Common myeloid progenitor, CD34-positive (primary cell): ENCODE measurements around the gene RPRD1B.

Source experiments
- CTCF ChIA-PET: fragments of 350-600 bp; sonication (Branson Sonifier 250); formaldehyde crosslinking; loops from one replicate; lab custom pipeline; 2021; ENCODE audit warnings: antibody characterized with exemption; lab: Charles Lee
- POLR2A ChIA-PET: fragments of 350-600 bp; sonication (Branson Sonifier 250); formaldehyde crosslinking; loops from one replicate; lab custom pipeline; 2021; ENCODE audit warnings: antibody characterized with exemption; lab: Charles Lee
- DNase-seq, 3 donors: peaks; one replicate each; pipeline versions ENCODE4 v3.0.0 to v3.0.0-alpha.2; 2013
- H3K27ac ChIP-seq, 2 experiments: 1 replicate in 1 of 2; 2 replicates in 1 of 2; pipeline ENCODE4 v1.7.0; 2013; ENCODE audit warnings: inconsistent platforms in 2 of 2, low read length in 2 of 2, mild to moderate bottlenecking in 2 of 2, low read depth in 1 of 2, moderate library complexity in 1 of 2; ENCODE audit not compliant: severe bottlenecking in 2 of 2, insufficient read depth in 1 of 2, poor library complexity in 1 of 2
- H3K27me3 ChIP-seq, 5 experiments: replicated peaks in 2 of 5; 1 replicate in 3 of 5; 2 replicates in 2 of 5; pipeline versions ENCODE4 v1.6.1 to v1.7.0; 2013; ENCODE audit warnings: low read length in 4 of 5, mild to moderate bottlenecking in 2 of 5, moderate library complexity in 2 of 5, inconsistent platforms in 1 of 5; ENCODE audit not compliant: insufficient read depth in 5 of 5, control insufficient read depth in 4 of 5
- H3K36me3 ChIP-seq, 4 experiments: 1 replicate in 2 of 4; 2 replicates in 2 of 4; pipeline versions ENCODE4 v1.6.1 to v1.7.0; 2013; ENCODE audit warnings: low read length in 3 of 4, control low read depth in 1 of 4, mild to moderate bottlenecking in 1 of 4; ENCODE audit not compliant: control insufficient read depth in 4 of 4, insufficient read depth in 4 of 4
- H3K4me1 ChIP-seq, 4 experiments: 1 replicate in 3 of 4; 2 replicates in 1 of 4; pipeline versions ENCODE4 v1.6.1 to v1.7.1; 2013; ENCODE audit warnings: low read length in 3 of 4, mild to moderate bottlenecking in 3 of 4, control low read depth in 1 of 4, inconsistent platforms in 1 of 4, moderate library complexity in 1 of 4; ENCODE audit not compliant: control insufficient read depth in 4 of 4, insufficient read depth in 4 of 4; ENCODE audit errors: control extremely low read depth in 1 of 4
- H3K4me3 ChIP-seq, 7 experiments: 1 replicate in 4 of 7; 2 replicates in 3 of 7; pipeline versions ENCODE4 v1.5.1 to v1.7.0; 2013; ENCODE audit warnings: mild to moderate bottlenecking in 7 of 7, low read length in 6 of 7, moderate library complexity in 6 of 7, inconsistent platforms in 2 of 7, low read depth in 2 of 7, control low read depth in 1 of 7; ENCODE audit not compliant: insufficient read depth in 4 of 7, control insufficient read depth in 1 of 7; ENCODE audit errors: extremely low read depth in 1 of 7
- H3K9me3 ChIP-seq, 5 experiments: 1 replicate in 4 of 5; 2 replicates in 1 of 5; pipeline versions ENCODE4 v1.6.1 to v1.7.1; 2013; ENCODE audit warnings: low read length in 4 of 5, mild to moderate bottlenecking in 2 of 5, inconsistent platforms in 1 of 5, low read depth in 1 of 5, moderate library complexity in 1 of 5; ENCODE audit not compliant: control insufficient read depth in 4 of 5, insufficient read depth in 2 of 5; ENCODE audit errors: control extremely low read depth in 1 of 5
- WGBS: methylation state at CpG from one replicate; pipeline ENCODE4 v1.1.5; 2013; ENCODE audit not compliant: insufficient coverage; 5-methylcytosine and 5-hydroxymethylcytosine counted together

RPRD1B gene

GRCh38 chr20:38049800-38050199 lies 16.3 kb downstream of the RPRD1B start:
- no peak overlapping the region for H3K4me3 ChIP-seq
- H3K27me3 ChIP-seq: no peaks in the 10 kb centered on the region
- no peak overlapping the region for H3K27ac ChIP-seq
- ChIA-PET CTCF (interaction anchor here (1.2 to 15.5 kb wide), 4 partner anchors 9 to 173 kb away, joined by 3 to 141 read pairs (median 4); no protein-coding TSS in a partner anchor), POLR2A (no interaction called here)
- DNase-seq: no peak
- 93% methylated on average over 3 of the region's 3 CpGs for WGBS
- H3K9me3 ChIP-seq: no peaks in the 10 kb centered on the region
- H3K4me1 ChIP-seq: peaks cover 0 to 3% (median 0%) of the 10 kb centered on the region in 4 experiments
- H3K36me3 ChIP-seq: peaks cover 7 to 50% (median 30%) of the 10 kb centered on the region in 4 experiments

DNA sequence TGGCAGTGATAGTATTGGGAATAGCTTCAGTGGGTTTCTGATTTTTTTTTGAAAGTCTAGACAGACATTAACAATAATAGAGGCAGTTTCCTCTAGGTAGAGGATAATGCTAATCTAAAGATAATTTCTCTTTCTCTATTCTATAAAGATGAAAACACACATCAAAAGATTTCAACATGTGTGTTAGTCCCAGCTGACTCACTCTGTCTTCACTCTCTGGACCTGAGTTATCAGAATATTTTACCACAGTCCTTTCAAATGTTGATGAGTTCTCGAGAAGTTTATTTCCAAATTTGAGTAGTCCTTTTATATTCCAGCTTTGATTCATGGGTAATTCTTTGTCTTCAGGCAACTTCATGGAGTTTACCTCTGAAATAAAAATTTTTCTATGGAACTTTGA lies 17.1 kb downstream of the RPRD1B start:
- no peak overlapping the region for H3K27ac ChIP-seq
- CTCF ChIA-PET: interaction anchor here (1.2 to 15.5 kb wide), 5 partner anchors 10 to 173 kb away, joined by 3 to 141 read pairs (median 4); no protein-coding TSS in a partner anchor
- peaks cover 8 to 45% (median 32%) of the 10 kb centered on the region in 4 experiments for H3K36me3 ChIP-seq
- POLR2A ChIA-PET: no interaction called here
- peaks cover 0 to 3% (median 0%) of the 10 kb centered on the region in 4 experiments for H3K4me1 ChIP-seq
- H3K27me3 ChIP-seq: no peaks in the 10 kb centered on the region
- no peak for DNase-seq
- 80% methylated on average over 1 of the region's 1 CpG for WGBS
- no peaks in the 10 kb centered on the region for H3K9me3 ChIP-seq
- no peak overlapping the region for H3K4me3 ChIP-seq

DNA sequence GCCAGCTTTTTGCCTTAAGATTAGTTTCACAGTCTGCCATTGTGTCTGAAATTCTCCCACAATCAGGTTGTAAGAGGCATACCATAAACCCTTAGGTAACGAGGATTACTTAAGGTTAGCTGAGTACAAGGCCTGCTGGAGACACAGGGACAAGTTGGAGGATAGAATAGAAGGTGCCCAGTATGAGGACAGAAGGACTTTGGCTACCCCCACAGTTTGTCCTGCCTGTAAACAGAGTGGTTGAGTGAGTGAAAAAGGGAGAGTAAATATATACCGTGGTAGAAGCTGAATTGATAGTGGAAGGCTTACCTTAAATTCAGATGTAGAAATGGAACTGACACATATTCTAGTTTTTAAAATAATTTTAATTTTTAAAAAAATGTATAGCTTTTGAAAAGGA lies 19.3 kb downstream of the RPRD1B start:
- Histone ChIP-seq H3K4me1 (peaks cover 0 to 4% (median 0%) of the 10 kb centered on the region in 4 experiments), H3K36me3 (peaks cover 11 to 51% (median 32%) of the 10 kb centered on the region in 4 experiments), H3K27me3 (no peaks in the 10 kb centered on the region), H3K4me3 (no peak overlapping the region), H3K9me3 (no peaks in the 10 kb centered on the region), H3K27ac (no peak overlapping the region)
- POLR2A ChIA-PET: interaction anchor here (0.5 kb wide), 1 partner anchor 385 kb away, joined by 4 read pairs; no protein-coding TSS in a partner anchor
- no peak for DNase-seq
- CTCF ChIA-PET: interaction anchor here (1.1 to 15.5 kb wide), 8 partner anchors 9 to 170 kb away, joined by 3 to 141 read pairs (median 5); partner anchors contain the start of genes RPRD1B and TTI1
- WGBS: no CpG with 5 or more reads among the region's 2 CpGs

DNA sequence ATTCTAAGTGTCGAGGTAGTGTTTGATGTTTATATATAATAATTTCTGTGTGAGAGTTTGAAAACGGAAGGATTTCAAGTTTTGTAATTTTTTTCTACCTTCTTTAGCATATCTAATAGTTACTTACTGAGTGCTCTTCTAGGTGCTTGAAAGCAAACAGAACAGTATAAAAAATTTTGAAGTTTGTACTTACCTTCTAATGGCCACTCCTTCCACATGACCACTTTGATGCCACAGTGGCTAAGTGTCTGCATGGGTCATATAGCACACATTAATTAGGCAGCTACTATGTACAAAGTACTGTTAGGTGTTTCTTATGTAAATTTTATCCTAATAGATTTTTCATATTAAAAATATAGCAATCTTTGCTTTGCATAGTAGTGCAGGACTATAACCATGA lies 21.1 kb downstream of the RPRD1B start:
- WGBS: no CpG with 5 or more reads among the region's 2 CpGs
- Histone ChIP-seq H3K27me3 (no peaks in the 10 kb centered on the region), H3K27ac (no peak overlapping the region), H3K9me3 (no peaks in the 10 kb centered on the region), H3K4me1 (peaks cover 0 to 4% (median 0%) of the 10 kb centered on the region in 4 experiments), H3K4me3 (no peak overlapping the region), H3K36me3 (peaks cover 13 to 58% (median 33%) of the 10 kb centered on the region in 4 experiments)
- ChIA-PET POLR2A (interaction anchor here (0.7 kb wide), 1 partner anchor 755 kb away, joined by 4 read pairs; no protein-coding TSS in a partner anchor), CTCF (interaction anchor here (1.2 to 15.5 kb wide), 4 partner anchors 11 to 169 kb away, joined by 3 to 141 read pairs (median 16); no protein-coding TSS in a partner anchor)
- no peak for DNase-seq

- peaks cover 8 to 59% (median 34%) of the 10 kb centered on the region in 4 experiments for H3K36me3 ChIP-seq
- H3K27me3 ChIP-seq: no peaks in the 10 kb centered on the region
- H3K27ac ChIP-seq: no peak overlapping the region
- H3K4me3 ChIP-seq: no peak overlapping the region
- peaks cover 0 to 2% (median 0%) of the 10 kb centered on the region in 4 experiments for H3K4me1 ChIP-seq
- ChIA-PET POLR2A (interaction anchor here (0.7 kb wide), 1 partner anchor 754 kb away, joined by 4 read pairs; no protein-coding TSS in a partner anchor), CTCF (interaction anchor here (0.6 to 15.5 kb wide), 4 partner anchors 12 to 168 kb away, joined by 3 to 141 read pairs (median 16); no protein-coding TSS in a partner anchor)
- no peak for DNase-seq
- no peaks in the 10 kb centered on the region for H3K9me3 ChIP-seq
- 67% methylated on average over 4 of the region's 4 CpGs for WGBS
These were observed 21.7 kb downstream of the RPRD1B start for GRCh38 chr20:38055294-38055693.

DNA sequence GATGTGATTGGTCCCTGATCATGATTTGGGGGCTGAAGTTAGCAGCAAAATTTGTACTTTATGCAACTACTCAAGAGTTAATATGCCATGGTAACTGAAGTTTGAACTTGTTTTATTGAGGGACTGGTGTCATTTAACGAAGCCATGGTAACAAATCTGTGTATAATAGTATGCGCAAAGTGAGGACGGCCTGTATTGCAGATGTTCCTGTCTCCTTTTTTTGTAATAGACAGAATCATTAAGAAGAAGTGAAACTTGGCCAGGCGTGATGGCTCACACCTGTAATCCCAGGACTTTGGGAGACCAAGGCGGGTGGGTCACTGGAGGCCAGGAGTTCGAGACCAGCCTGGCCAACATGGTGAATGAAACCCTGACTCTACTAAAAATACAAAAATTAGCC lies 22.3 kb downstream of the RPRD1B start:
- Histone ChIP-seq H3K4me1 (peaks cover 0 to 2% (median 0%) of the 10 kb centered on the region in 4 experiments), H3K27ac (no peak overlapping the region), H3K9me3 (no peaks in the 10 kb centered on the region), H3K36me3 (peaks cover 13 to 65% (median 38%) of the 10 kb centered on the region in 4 experiments), H3K4me3 (no peak overlapping the region), H3K27me3 (no peaks in the 10 kb centered on the region)
- POLR2A ChIA-PET: no interaction called here
- CTCF ChIA-PET: interaction anchor here (4.5 to 15.5 kb wide), 2 partner anchors 12 to 167 kb away, joined by 30 to 141 read pairs; no protein-coding TSS in a partner anchor
- no peak for DNase-seq
- 96% methylated on average over 5 of the region's 6 CpGs for WGBS
